ENCODE measurements around the gene CHM. TPM values are rescaled to one million over a fixed set of nuclear protein-coding genes. Genes with fewer than 3 reads are reported as not detected.

CHM gene
- total RNA-seq, 2 donors from 2014 or later: 26.0 to 52.8 TPM

DNA sequence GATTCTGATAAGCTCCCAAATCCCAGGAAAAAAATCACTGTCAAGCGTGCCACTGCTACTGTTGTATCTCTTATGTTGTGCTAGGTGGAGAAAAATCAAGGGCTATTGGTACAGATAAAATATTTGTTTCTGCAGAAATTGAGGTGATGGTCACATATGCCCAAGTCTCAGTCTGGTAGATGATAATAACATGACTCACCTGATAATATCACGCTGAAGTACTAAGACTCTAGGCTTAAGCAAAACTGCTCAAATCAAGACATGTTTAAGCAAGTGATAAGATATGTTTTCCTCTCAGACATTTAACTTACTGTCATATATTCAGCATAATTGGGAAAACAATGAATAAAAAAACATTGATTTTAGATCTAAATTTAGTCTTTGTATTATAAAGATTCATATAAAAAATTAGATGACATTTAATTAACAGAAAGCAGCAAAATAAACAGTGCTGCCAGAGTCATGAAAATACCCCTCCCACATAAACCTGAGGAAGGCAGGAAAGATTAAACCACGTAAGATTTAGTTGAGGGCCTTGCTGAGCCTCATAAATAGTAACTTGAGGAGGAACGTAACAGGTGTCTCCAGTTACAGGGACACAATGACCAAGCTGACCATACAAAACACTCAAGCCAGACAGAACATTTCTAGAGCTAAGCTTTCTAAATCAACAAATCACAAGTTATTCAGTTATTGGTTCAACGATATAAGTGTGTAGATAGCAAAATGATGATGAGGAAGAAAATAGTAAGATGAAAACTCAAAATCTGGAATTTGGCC, 143.5 kb downstream of the CHM start:
- no peaks in the 10 kb centered on the region for H3K27me3 Mint-ChIP-seq (ENCODE audit: insufficient read depth)
- no peak overlapping the region for H3K4me3 Mint-ChIP-seq
- H3K4me3 ChIP-seq (ENCODE audit: low read length): no peak overlapping the region
- H3K36me3 ChIP-seq (ENCODE audit: control insufficient read depth, insufficient read depth, low read length): no peaks in the 10 kb centered on the region
- no peaks in the 10 kb centered on the region for H3K36me3 Mint-ChIP-seq (ENCODE audit: low read depth)
- no peaks in the 10 kb centered on the region for H3K9me3 ChIP-seq (ENCODE audit: control insufficient read depth, low read length)
- no peaks in the 10 kb centered on the region for H3K4me1 ChIP-seq (ENCODE audit: control insufficient read depth, insufficient read depth, low read length)
- H3K27ac ChIP-seq (ENCODE audit: low read depth, low read length): no peak overlapping the region
- H3K9ac ChIP-seq (ENCODE audit: extremely low read depth, low read length, poor library complexity, severe bottlenecking): no peak overlapping the region
- no peaks in the 10 kb centered on the region for H3K27me3 ChIP-seq (ENCODE audit: control insufficient read depth, insufficient read depth, low read length, poor library complexity, severe bottlenecking)
- WGBS, 2 experiments (ENCODE audit: insufficient coverage in 1 of 2, insufficient read length in 1 of 2): 95 to 100% methylated on average over 1 to 3 of the region's 5 CpGs
- peaks cover 8% of the 10 kb centered on the region for H3K4me1 Mint-ChIP-seq
- no peaks in the 10 kb centered on the region for H3K9me3 Mint-ChIP-seq
- no peak overlapping the region for H3K27ac Mint-ChIP-seq
- no peak for DNase-seq
- TF ChIP-seq, protein P1, sequence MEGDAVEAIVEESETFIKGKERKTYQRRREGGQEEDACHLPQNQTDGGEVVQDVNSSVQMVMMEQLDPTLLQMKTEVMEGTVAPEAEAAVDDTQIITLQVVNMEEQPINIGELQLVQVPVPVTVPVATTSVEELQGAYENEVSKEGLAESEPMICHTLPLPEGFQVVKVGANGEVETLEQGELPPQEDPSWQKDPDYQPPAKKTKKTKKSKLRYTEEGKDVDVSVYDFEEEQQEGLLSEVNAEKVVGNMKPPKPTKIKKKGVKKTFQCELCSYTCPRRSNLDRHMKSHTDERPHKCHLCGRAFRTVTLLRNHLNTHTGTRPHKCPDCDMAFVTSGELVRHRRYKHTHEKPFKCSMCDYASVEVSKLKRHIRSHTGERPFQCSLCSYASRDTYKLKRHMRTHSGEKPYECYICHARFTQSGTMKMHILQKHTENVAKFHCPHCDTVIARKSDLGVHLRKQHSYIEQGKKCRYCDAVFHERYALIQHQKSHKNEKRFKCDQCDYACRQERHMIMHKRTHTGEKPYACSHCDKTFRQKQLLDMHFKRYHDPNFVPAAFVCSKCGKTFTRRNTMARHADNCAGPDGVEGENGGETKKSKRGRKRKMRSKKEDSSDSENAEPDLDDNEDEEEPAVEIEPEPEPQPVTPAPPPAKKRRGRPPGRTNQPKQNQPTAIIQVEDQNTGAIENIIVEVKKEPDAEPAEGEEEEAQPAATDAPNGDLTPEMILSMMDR (conservative IDR thresholded peaks at IDR 0.05): no peak

DNA sequence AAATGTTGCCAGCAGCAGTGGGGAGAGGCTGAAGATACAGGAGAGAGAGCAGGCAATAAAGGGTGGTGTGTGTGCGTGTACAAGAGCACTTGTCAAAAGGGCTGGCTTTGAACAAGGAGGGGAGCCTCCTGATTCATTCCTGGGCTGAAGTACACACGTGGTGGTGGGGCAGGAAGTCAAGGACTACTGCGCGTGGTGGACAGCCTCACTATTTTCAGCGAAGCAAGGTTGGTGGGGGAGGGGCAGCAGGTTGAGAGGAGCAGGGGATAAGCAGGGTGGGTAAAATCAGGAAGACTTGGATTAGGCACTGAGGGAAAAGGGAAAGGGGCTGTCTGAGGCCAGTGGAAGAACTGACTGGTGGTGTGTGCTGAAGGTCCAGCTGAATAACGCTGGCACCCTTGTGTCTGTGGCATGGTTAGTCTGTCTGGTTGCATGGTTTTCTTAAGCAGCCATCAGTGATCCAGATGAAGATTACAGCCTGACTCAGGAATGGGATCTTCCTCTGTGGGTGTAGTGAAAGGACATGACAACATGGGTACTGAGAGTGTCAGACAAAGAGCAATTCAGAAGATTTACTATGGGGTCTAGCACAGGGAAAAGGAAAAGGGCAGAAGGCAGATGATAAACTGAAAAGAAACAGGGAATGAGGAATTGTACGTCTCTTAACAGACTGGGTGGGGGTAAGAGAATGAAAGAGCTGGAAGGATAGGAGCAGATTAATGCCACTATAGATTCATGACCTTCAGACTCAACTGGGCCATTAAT, 149.8 kb downstream of the CHM start:
- TF ChIP-seq, protein P1 (conservative IDR thresholded peaks at IDR 0.05): no peak
- Histone ChIP-seq H3K9ac (ENCODE audit: extremely low read depth, low read length, poor library complexity, severe bottlenecking) (no peak overlapping the region), H3K36me3 (ENCODE audit: control insufficient read depth, insufficient read depth, low read length) (peaks cover 13% of the 10 kb centered on the region), H3K9me3 (ENCODE audit: control insufficient read depth, low read length) (peaks cover 9% of the 10 kb centered on the region), H3K27me3 (ENCODE audit: control insufficient read depth, insufficient read depth, low read length, poor library complexity, severe bottlenecking) (no peaks in the 10 kb centered on the region), H3K27ac (ENCODE audit: low read depth, low read length) (no peak overlapping the region), H3K4me3 (ENCODE audit: low read length) (no peak overlapping the region), H3K4me1 (ENCODE audit: control insufficient read depth, insufficient read depth, low read length) (no peaks in the 10 kb centered on the region)
- H3K4me3 Mint-ChIP-seq: no peak overlapping the region
- peaks cover 28% of the 10 kb centered on the region for H3K36me3 Mint-ChIP-seq (ENCODE audit: low read depth)
- 91% methylated on average over 7 of the region's 7 CpGs; no CpG with 5 or more reads in 1 of the 2 experiments for WGBS, 2 experiments (ENCODE audit: insufficient coverage in 1 of 2, insufficient read length in 1 of 2)
- no peak for DNase-seq
- no peaks in the 10 kb centered on the region for H3K27me3 Mint-ChIP-seq (ENCODE audit: insufficient read depth)
- no peaks in the 10 kb centered on the region for H3K9me3 Mint-ChIP-seq
- H3K27ac Mint-ChIP-seq: peak overlapping the region; percentile 4
- H3K4me1 Mint-ChIP-seq: peaks cover 19% of the 10 kb centered on the region

DNA sequence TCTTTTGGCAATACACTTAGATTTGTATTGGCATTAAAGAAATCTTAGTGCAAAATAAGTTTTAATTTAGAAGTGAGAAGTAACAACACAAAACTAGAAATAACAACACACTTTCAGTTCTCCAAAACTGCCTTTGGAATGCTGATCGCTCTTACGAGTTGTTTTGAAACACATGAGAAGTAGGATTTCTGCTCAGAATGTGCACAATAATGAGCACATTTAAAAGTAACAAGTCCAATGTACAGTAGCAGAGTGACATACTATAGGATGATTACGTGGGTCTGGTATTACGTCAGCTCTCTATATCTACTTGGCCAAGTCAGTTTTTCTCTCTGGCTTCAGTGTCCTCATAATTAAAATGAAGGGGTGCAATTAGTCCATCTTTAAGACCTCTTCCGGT, 164.8 kb downstream of the CHM start:
- DNase-seq: no peak
- H3K27ac ChIP-seq (ENCODE audit: low read depth, low read length): no peak overlapping the region
- H3K36me3 ChIP-seq (ENCODE audit: control insufficient read depth, insufficient read depth, low read length): peaks cover 7% of the 10 kb centered on the region
- Mint-ChIP-seq H3K4me1 (peaks cover 5% of the 10 kb centered on the region), H3K27ac (no peak overlapping the region), H3K4me3 (no peak overlapping the region), H3K9me3 (peaks cover 7% of the 10 kb centered on the region), H3K27me3 (ENCODE audit: insufficient read depth) (no peaks in the 10 kb centered on the region), H3K36me3 (ENCODE audit: low read depth) (peaks cover 28% of the 10 kb centered on the region)
- TF ChIP-seq, protein P1 (conservative IDR thresholded peaks at IDR 0.05): no peak
- peaks cover under 1% of the 10 kb centered on the region for H3K9me3 ChIP-seq (ENCODE audit: control insufficient read depth, low read length)
- no peaks in the 10 kb centered on the region for H3K4me1 ChIP-seq (ENCODE audit: control insufficient read depth, insufficient read depth, low read length)
- WGBS, 2 experiments (ENCODE audit: insufficient coverage in 1 of 2, insufficient read length in 1 of 2): 100% methylated on average over 1 to 5 of the region's 5 CpGs
- H3K4me3 ChIP-seq (ENCODE audit: low read length): no peak overlapping the region
- H3K27me3 ChIP-seq (ENCODE audit: control insufficient read depth, insufficient read depth, low read length, poor library complexity, severe bottlenecking): no peaks in the 10 kb centered on the region
- H3K9ac ChIP-seq (ENCODE audit: extremely low read depth, low read length, poor library complexity, severe bottlenecking): no peak overlapping the region

All from endodermal cell (in vitro differentiated cells).